ACC112 (cell line): ENCODE results near the gene SIX5.

Experiments used
- H2AFZ ChIP-seq: fragments of 200-600 bp; sonication (generic); one replicate; pipeline ENCODE4 v1.6.0; 2017; ENCODE audit warnings: antibody characterized with exemption, low read length; ENCODE audit not compliant: unreplicated experiment
- H3K27ac ChIP-seq: fragments of 200-600 bp; sonication (generic); 2 replicates; pipeline ENCODE4 v1.5.1; 2014; ENCODE audit warnings: low read depth, mild to moderate bottlenecking, antibody characterized with exemption, low read length, moderate library complexity
- H3K27me3 ChIP-seq: fragments of 200-600 bp; sonication (generic); 2 replicates; pipeline ENCODE4 v1.6.1; 2014; ENCODE audit warnings: mild to moderate bottlenecking, antibody characterized with exemption, low read length, moderate library complexity, mixed read lengths; ENCODE audit not compliant: insufficient read depth
- H3K36me3 ChIP-seq: fragments of 200-600 bp; sonication (generic); 2 replicates; pipeline ENCODE4 v1.6.1; 2016; ENCODE audit warnings: mild to moderate bottlenecking, antibody characterized with exemption, low read length, moderate library complexity, mixed read lengths; ENCODE audit not compliant: insufficient read depth
- H3K4me1 ChIP-seq: fragments of 200-600 bp; sonication (generic); one replicate; pipeline ENCODE4 v1.6.1; 2016; ENCODE audit warnings: low read length, mixed read lengths; ENCODE audit not compliant: insufficient read depth, unreplicated experiment, control insufficient read depth
- H3K4me3 ChIP-seq: fragments of 200-600 bp; sonication (generic); 2 replicates; pipeline ENCODE4 v1.5.1; 2014; ENCODE audit warnings: mild to moderate bottlenecking, low read depth, low read length
- H3K79me2 ChIP-seq: fragments of 200-600 bp; sonication (generic); one replicate; pipeline ENCODE4 v1.6.0; 2016; ENCODE audit warnings: low read length; ENCODE audit not compliant: control insufficient read depth, unreplicated experiment, insufficient read depth

Gene SIX5

GRCh38 chr19:45792470-45793177, 23.6 kb upstream of the SIX5 start, which contains the start of gene DMWD:
Gene DMWD, minus strand, starts transcription at chr19:45792845. Its CDS starts 89 bp downstream, at chr19:45792756.
- Histone ChIP-seq H3K27ac (peak within 1 kb of the TSS; percentile 59), H3K4me1 (peaks cover 6% of the 10 kb centered on the region), H3K27me3 (no peaks in the 10 kb centered on the region), H2AFZ (no peak within 1 kb of the TSS), H3K36me3 (peaks cover 3% of the 10 kb centered on the region; the same call in 1 of the 2 replicates), H3K79me2 (peaks cover 19% of the 10 kb centered on the region), H3K4me3 (peak within 1 kb of the TSS; percentile 78)

- Histone ChIP-seq H3K27me3 (no peaks in the 10 kb centered on the region), H3K4me3 (peak overlapping the region; percentile 78), H2AFZ (no peak overlapping the region), H3K79me2 (peaks cover 19% of the 10 kb centered on the region), H3K27ac (peak overlapping the region; percentile 59; the same call in 1 of the 2 replicates), H3K4me1 (peaks cover 6% of the 10 kb centered on the region), H3K36me3 (peaks cover 3% of the 10 kb centered on the region; the same call in 1 of the 2 replicates)
These were observed 22.9 kb upstream of the SIX5 start for GRCh38 chr19:45791744-45792469.

- H3K79me2 ChIP-seq = peaks cover 19% of the 10 kb centered on the region
- no peaks in the 10 kb centered on the region for H3K27me3 ChIP-seq
- no peak overlapping the region for H2AFZ ChIP-seq
- H3K4me1 ChIP-seq = peaks cover 6% of the 10 kb centered on the region
- peak overlapping the region; percentile 78 for H3K4me3 ChIP-seq
- peaks cover 3% of the 10 kb centered on the region; the same call in 1 of the 2 replicates for H3K36me3 ChIP-seq
- no peak overlapping the region for H3K27ac ChIP-seq
These were observed 21.9 kb upstream of the SIX5 start for GRCh38 chr19:45790942-45791341.

- Histone ChIP-seq H3K36me3 (peaks cover 3% of the 10 kb centered on the region; the same call in 1 of the 2 replicates), H3K27me3 (no peaks in the 10 kb centered on the region), H3K4me3 (no peak overlapping the region)
These were observed 20.2 kb upstream of the SIX5 start for GRCh38 chr19:45789035-45789786.

GRCh38 chr19:45786533-45786894, 17.5 kb upstream of the SIX5 start:
- no peak overlapping the region for H3K4me3 ChIP-seq
- no peaks in the 10 kb centered on the region for H3K27me3 ChIP-seq
- no peak overlapping the region for H2AFZ ChIP-seq
- peaks cover 9% of the 10 kb centered on the region for H3K79me2 ChIP-seq
- H3K4me1 ChIP-seq = peaks cover 24% of the 10 kb centered on the region
- peaks cover 3% of the 10 kb centered on the region; the same call in 1 of the 2 replicates for H3K36me3 ChIP-seq
- H3K27ac ChIP-seq = no peak overlapping the region

More at GRCh38 chr19:45789035-45789786, 20.2 kb upstream of the SIX5 start:
- Histone ChIP-seq H3K27ac (no peak overlapping the region), H3K79me2 (peaks cover 19% of the 10 kb centered on the region), H2AFZ (no peak overlapping the region), H3K4me1 (peaks cover 6% of the 10 kb centered on the region)

- Histone ChIP-seq H2AFZ (no peak overlapping the region), H3K27me3 (no peaks in the 10 kb centered on the region), H3K4me1 (peaks cover 29% of the 10 kb centered on the region), H3K36me3 (peaks cover 3% of the 10 kb centered on the region; the same call in 1 of the 2 replicates), H3K79me2 (peaks cover 3% of the 10 kb centered on the region), H3K4me3 (no peak overlapping the region), H3K27ac (no peak overlapping the region)
These were observed 16.9 kb upstream of the SIX5 start for GRCh38 chr19:45785781-45786532.

GRCh38 chr19:45785097-45785496, 16.0 kb upstream of the SIX5 start:
- H2AFZ ChIP-seq = no peak overlapping the region
- no peak overlapping the region for H3K4me3 ChIP-seq
- no peaks in the 10 kb centered on the region for H3K27me3 ChIP-seq
- H3K4me1 ChIP-seq = peaks cover 30% of the 10 kb centered on the region
- H3K36me3 ChIP-seq = peaks cover 4% of the 10 kb centered on the region; the same call in 1 of the 2 replicates
- no peak overlapping the region for H3K27ac ChIP-seq
- no peaks in the 10 kb centered on the region for H3K79me2 ChIP-seq

- Histone ChIP-seq H3K4me3 (no peak overlapping the region), H3K36me3 (0 out of 2 replicates have a peak, but pooled peaks cover 6% of the 10 kb centered on the region), H3K79me2 (no peaks in the 10 kb centered on the region), H3K4me1 (peaks cover 30% of the 10 kb centered on the region), H2AFZ (no peak overlapping the region), H3K27me3 (no peaks in the 10 kb centered on the region), H3K27ac (peak overlapping the region; percentile 77; the same call in 1 of the 2 replicates)
These were observed 15.0 kb upstream of the SIX5 start for GRCh38 chr19:45784096-45784495.

GRCh38 chr19:45782820-45783785, 14.1 kb upstream of the SIX5 start:
- Histone ChIP-seq H3K27ac (peak overlapping the region; percentile 77), H3K79me2 (no peaks in the 10 kb centered on the region), H3K27me3 (no peaks in the 10 kb centered on the region), H3K4me3 (no peak overlapping the region), H2AFZ (no peak overlapping the region), H3K4me1 (peaks cover 30% of the 10 kb centered on the region), H3K36me3 (0 out of 2 replicates have a peak, but pooled peaks cover 11% of the 10 kb centered on the region)
